ENCODE data around the gene DARS1.

GRCh38 chr2:135926605-135927004, 58.8 kb downstream of the DARS1 start:
- TF ChIP-seq CTCF (conservative IDR thresholded peaks at IDR 0.05; ENCODE audit: low read length) = no peak
- TF ChIP-seq EZH2phosphoT487 (IDR thresholded peaks at IDR 0.05; ENCODE audit: borderline replicate concordance) = no peak
